SK-N-MC (cell line): Measurements from ENCODE around the gene PLA2G4C.

Source experiments
- DNase-seq: peaks from one replicate; pipeline ENCODE4 v3.0.0-alpha.2; 2011; ENCODE audit warnings: low read depth, low spot score
- H3K27ac ChIP-seq: fragments of 200-600 bp; sonication (generic); 2 replicates; pipeline ENCODE4 v1.5.1; 2016; ENCODE audit warnings: mixed run types
- H3K36me3 ChIP-seq: fragments of 200-600 bp; sonication (generic); 2 replicates; pipeline ENCODE4 v1.6.1; 2017; ENCODE audit warnings: antibody characterized with exemption, low read length, mixed read lengths; ENCODE audit not compliant: insufficient read depth
- H3K4me3 ChIP-seq: fragments of 200-600 bp; sonication (generic); 2 replicates; pipeline ENCODE4 v1.5.1; 2016
- H3K9ac ChIP-seq: fragments of 200-600 bp; sonication (generic); 2 replicates; pipeline ENCODE4 v1.8.0; 2017; ENCODE audit warnings: mixed run types, mixed read lengths; ENCODE audit not compliant: insufficient read length
- H3K9me3 ChIP-seq: fragments of 200-600 bp; sonication (generic); 2 replicates; pipeline ENCODE4 v1.6.1; 2017; ENCODE audit warnings: low read depth, mild to moderate bottlenecking, antibody characterized with exemption, low read length, moderate library complexity, mixed read lengths
- EZH2 ChIP-seq: fragments of 200-600 bp; sonication (generic); IDR thresholded peaks from one replicate; pipeline ENCODE4 v1.6.1; 2017; ENCODE audit warnings: antibody characterized with exemption
- FOXP2 ChIP-seq: optimal IDR thresholded peaks from 2 replicates; pipeline ENCODE3; 2011; ENCODE audit warnings: mild to moderate bottlenecking, moderate library complexity; ENCODE audit not compliant: insufficient read depth; ENCODE audit errors: extremely low read length, control extremely low read depth
- POLR2AphosphoS5 ChIP-seq: IDR thresholded peaks from 2 replicates; pipeline ENCODE4 v1.6.1; 2012; ENCODE audit warnings: mild to moderate bottlenecking, low read depth, low read length, borderline replicate concordance

PLA2G4C gene

GRCh38 chr19:48033604-48034003 lies 77.0 kb downstream of the PLA2G4C start:
- Histone ChIP-seq H3K9me3 (peaks cover 3% of the 10 kb centered on the region; the same call in 1 of the 2 replicates), H3K9ac (no peak overlapping the region), H3K4me3 (no peak overlapping the region), H3K27ac (no peak overlapping the region), H3K36me3 (no peaks in the 10 kb centered on the region)
- TF ChIP-seq EZH2 (no peak), FOXP2 (no peak), POLR2AphosphoS5 (no peak)
- DNase-seq, result no peak

GRCh38 chr19:48030073-48030472 lies 80.5 kb downstream of the PLA2G4C start:
- Histone ChIP-seq H3K9ac (no peak overlapping the region), H3K27ac (no peak overlapping the region), H3K9me3 (no peaks in the 10 kb centered on the region), H3K4me3 (no peak overlapping the region), H3K36me3 (no peaks in the 10 kb centered on the region)
- no peak for DNase-seq
- TF ChIP-seq EZH2, result no peak
- no peak for TF ChIP-seq FOXP2
- no peak for TF ChIP-seq POLR2AphosphoS5

- Histone ChIP-seq H3K4me3 (no peak overlapping the region), H3K9ac (no peak overlapping the region), H3K36me3 (no peaks in the 10 kb centered on the region), H3K9me3 (no peaks in the 10 kb centered on the region), H3K27ac (no peak overlapping the region)
- DNase-seq, result no peak
- TF ChIP-seq EZH2 (no peak), FOXP2 (no peak), POLR2AphosphoS5 (no peak)
Measured at GRCh38 chr19:48029431-48029830, 81.2 kb downstream of the PLA2G4C start.

GRCh38 chr19:48025480-48025879 lies 85.1 kb downstream of the PLA2G4C start:
- DNase-seq, result no peak
- no peaks in the 10 kb centered on the region for H3K36me3 ChIP-seq
- H3K9ac ChIP-seq, result no peak overlapping the region
- H3K4me3 ChIP-seq, result no peak overlapping the region
- H3K9me3 ChIP-seq, result no peaks in the 10 kb centered on the region
- TF ChIP-seq EZH2, result no peak
- no peak overlapping the region for H3K27ac ChIP-seq

GRCh38 chr19:48023518-48023917 lies 87.1 kb downstream of the PLA2G4C start:
- H3K9ac ChIP-seq, result no peak overlapping the region
- H3K27ac ChIP-seq, result no peak overlapping the region
- H3K4me3 ChIP-seq, result no peak overlapping the region
- no peaks in the 10 kb centered on the region for H3K9me3 ChIP-seq
- DNase-seq, result no peak
- no peaks in the 10 kb centered on the region for H3K36me3 ChIP-seq
- TF ChIP-seq FOXP2 (no peak), EZH2 (no peak), POLR2AphosphoS5 (no peak)

GRCh38 chr19:48023011-48023410 lies 87.6 kb downstream of the PLA2G4C start:
- H3K9ac ChIP-seq, result no peak overlapping the region
- H3K4me3 ChIP-seq, result no peak overlapping the region
- no peak overlapping the region for H3K27ac ChIP-seq
- DNase-seq, result no peak
- TF ChIP-seq EZH2, result no peak
- TF ChIP-seq FOXP2, result no peak
- TF ChIP-seq POLR2AphosphoS5, result no peak
- no peaks in the 10 kb centered on the region for H3K9me3 ChIP-seq
- H3K36me3 ChIP-seq, result no peaks in the 10 kb centered on the region

- TF ChIP-seq POLR2AphosphoS5 (no peak), EZH2 (no peak), FOXP2 (no peak)
- no peak for DNase-seq
- H3K27ac ChIP-seq, result no peak overlapping the region
- H3K9me3 ChIP-seq, result no peaks in the 10 kb centered on the region
- H3K9ac ChIP-seq, result no peak overlapping the region
- no peak overlapping the region for H3K4me3 ChIP-seq
- no peaks in the 10 kb centered on the region for H3K36me3 ChIP-seq
Measured at GRCh38 chr19:48020686-48021085, 89.9 kb downstream of the PLA2G4C start.

- TF ChIP-seq POLR2AphosphoS5 (no peak), FOXP2 (no peak), EZH2 (no peak)
- no peak overlapping the region for H3K4me3 ChIP-seq
- no peak overlapping the region for H3K9ac ChIP-seq
- no peak overlapping the region for H3K27ac ChIP-seq
- H3K9me3 ChIP-seq, result no peaks in the 10 kb centered on the region
- DNase-seq, result no peak
- no peaks in the 10 kb centered on the region for H3K36me3 ChIP-seq
Measured at GRCh38 chr19:48010932-48011758, 99.5 kb downstream of the PLA2G4C start.

- Histone ChIP-seq H3K9ac (no peak overlapping the region), H3K4me3 (no peak overlapping the region), H3K9me3 (no peaks in the 10 kb centered on the region), H3K27ac (no peak overlapping the region), H3K36me3 (no peaks in the 10 kb centered on the region)
- no peak for TF ChIP-seq FOXP2
- no peak for TF ChIP-seq POLR2AphosphoS5
- TF ChIP-seq EZH2, result no peak
- no peak for DNase-seq
Measured at GRCh38 chr19:48006762-48007161, 103.9 kb downstream of the PLA2G4C start.
